ENCODE measurements around the gene PROX1.

Gene PROX1

GRCh38 chr1:214002060-214002459, 14.3 kb downstream of the PROX1 start:
- DNase-seq = no peak

DNA sequence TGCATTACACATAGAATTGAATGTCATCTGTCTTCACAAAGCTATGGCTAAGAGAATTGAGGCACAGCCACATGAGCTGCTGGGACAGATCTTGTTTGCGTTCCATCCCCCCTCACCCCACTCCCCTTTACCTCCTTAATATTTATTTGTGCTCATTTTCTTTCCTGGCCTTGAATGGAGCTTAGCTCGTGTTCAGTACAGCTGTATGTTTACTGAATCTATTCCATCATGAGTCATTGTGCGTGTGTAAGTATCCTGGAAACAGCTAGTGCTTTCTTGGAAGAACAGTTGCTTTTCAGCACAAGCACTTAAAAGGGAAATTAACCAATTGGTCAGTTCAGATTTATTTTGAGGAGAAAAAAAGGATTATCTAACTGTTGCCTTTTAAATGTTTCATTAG, 14.7 kb downstream of the PROX1 start:
- no peak for DNase-seq

GRCh38 chr1:214003233-214003632, 15.5 kb downstream of the PROX1 start:
- no peak for DNase-seq

DNA sequence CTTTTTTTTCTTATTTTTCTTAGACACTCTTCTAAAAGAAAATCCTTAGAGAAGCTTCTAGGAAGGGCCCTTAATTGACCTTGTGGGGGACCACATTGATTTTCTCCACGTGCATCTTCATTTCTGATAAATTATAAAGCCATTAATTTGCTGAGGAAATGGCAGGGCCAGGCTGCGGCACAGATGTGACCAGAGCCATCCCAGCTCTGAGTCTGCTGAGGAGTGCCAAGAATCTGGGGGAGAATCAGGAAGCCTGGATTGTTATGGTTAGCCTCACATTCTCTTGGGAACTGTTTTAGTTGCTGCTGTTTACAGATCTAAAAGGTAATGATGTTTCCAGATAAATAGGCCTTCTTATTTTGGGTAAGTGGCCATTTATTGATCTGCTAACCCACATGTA, 16.2 kb downstream of the PROX1 start:
- no peak for DNase-seq

- no peak for DNase-seq
These were observed 17.0 kb downstream of the PROX1 start for GRCh38 chr1:214004795-214005194.

DNA sequence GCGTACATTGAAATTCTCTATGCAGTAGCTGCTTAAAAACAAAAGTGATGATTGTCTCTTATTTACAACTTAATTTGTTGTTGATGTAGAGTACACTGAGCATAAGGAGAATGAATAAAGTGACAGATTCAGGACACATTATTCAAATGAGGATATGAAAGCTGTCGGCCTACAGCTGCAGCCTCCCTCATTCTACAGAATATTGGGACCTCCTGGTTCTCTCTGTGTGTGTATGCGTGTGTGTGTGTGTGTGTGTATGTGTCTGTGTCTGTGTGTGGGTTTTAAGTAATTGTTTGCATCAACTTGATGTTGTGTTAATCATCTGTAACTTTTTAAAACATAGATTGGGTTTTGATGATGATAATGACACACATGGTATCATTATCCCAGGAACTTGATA, 17.9 kb downstream of the PROX1 start:
- no peak for DNase-seq

DNA sequence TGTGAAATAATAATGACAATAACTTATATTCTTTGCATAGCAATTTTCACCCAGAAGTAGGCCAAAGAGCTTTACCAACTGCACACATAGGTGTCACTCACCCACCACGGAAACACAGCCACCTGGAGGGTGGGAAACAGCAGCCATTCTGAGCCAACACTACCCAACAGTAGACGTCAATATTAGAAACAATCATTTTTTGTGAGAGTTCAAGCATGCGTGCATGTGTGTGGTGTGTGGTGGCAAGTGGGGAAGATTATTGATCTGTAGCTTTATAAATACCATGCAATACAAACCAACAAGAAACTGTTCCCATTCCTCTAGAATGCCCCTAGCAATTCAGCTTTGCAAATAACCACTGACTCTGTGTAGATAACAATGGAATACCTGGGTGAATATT, 19.1 kb downstream of the PROX1 start:
- DNase-seq = no peak

DNA sequence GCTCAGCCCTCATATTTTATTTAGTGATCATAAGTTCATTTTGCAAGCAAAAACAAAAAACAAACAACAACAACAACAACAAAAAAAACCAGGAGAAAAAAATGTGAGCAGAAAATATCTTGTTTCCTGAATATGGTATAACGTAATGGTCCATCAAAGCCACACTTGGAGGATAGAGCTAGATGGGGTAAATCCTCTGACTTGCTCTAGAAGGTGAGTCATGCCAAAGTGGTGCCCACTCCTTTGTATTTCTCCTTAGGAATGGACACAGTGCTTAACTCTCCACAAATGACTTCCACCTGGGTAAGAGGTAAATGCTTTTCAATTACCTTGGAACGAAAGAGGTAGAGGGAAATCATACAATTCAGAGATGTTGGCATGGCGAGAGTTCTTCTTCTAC, 20.6 kb downstream of the PROX1 start:
- DNase-seq = no peak

DNA sequence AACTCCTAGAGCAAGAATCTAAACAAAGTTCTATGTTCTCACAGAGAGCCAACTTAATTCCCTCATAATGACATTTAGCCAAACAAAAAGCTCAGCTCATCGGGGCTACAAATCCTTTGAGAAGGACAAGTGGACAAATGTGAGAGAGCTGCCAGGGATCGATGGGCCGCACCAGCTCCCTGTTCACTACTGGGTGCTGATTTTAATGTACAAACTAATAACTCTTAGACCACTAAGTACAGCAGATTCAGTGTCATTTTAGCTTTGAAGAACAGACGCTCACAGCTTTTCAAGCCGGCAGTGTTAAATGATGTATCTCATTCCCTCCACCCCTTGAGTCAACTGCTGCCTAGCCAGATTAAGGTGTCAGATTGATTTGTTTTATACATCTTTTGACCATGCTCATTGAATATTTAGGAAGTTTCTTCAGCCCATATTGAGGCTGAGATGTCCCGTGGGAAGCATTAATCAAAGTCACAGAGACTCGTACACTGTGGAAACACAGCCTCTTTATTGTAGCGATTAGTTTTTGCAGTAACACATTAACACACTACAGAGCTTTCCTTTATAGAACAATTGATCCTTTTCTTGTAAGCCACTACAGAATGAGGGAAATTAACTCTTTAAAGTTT, 21.1 kb downstream of the PROX1 start:
- no peak for DNase-seq

GRCh38 chr1:214009423-214010196, 21.8 kb downstream of the PROX1 start:
- no peak for DNase-seq

DNA sequence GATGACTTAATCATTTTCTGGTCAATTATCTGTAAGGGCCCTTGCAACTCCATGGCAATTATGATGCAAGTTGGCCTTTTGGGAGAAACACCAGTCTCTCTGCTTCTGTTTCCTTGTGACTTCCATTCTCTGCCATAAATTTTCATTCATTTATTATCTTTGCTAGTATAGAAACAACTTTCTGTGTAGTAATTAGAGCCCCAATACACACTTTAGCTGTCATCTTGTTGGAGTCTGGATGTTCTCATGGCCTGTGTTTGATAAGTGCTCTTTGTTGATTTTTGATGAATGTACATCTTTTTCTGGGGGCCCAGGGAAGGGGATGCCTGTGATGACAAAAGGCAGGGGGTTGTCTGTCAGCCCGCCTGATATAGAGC, 22.4 kb downstream of the PROX1 start:
- DNase-seq = no peak

- DNase-seq = no peak
These were observed 22.9 kb downstream of the PROX1 start for GRCh38 chr1:214010717-214011116.

- no peak for DNase-seq
These were observed 24.6 kb downstream of the PROX1 start for GRCh38 chr1:214012418-214012817.

- no peak for DNase-seq
These were observed 26.0 kb downstream of the PROX1 start for GRCh38 chr1:214013614-214014377.

GRCh38 chr1:214014730-214015129, 27.0 kb downstream of the PROX1 start:
- DNase-seq = no peak

DNA sequence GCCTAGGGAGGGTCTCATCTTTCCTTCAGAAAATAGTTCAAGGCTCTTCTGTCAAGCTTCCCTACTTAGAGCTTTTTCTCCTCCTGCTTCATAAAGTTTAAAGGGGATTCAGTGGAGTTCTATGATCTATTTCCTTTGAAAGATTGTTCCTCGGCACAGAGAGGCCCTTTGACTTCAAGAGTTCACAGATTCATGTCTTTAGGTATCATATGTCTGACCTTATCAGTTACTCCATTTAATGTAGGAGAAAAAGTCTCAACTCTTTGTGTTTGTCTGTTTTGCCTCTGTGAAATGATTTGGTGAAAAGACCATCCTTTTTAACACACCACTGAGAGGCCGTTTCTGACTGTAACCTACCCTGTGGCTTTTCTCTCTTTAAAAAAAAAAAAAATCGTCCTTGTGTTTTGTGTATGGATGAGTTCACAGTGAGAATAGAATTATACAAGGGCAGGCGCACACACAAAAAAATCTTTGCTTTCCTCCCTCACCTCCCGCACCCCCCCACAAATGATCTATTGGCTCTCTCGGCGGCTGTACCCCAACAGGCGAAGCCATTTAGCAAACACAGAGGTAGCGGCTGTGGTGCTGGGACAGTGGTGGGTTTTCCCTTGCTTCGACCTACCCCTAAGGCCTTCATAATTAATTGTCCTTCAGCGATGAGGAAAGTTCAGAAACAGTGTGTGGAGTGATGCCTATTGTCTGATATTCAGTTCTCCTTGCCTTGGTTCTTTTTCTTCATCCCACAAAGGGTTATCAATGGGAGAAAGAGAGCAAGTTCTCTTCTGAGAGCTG, 29.6 kb downstream of the PROX1 start:
- no peak for DNase-seq

GRCh38 chr1:214018386-214019268, 30.9 kb downstream of the PROX1 start:
- DNase-seq = no peak

- DNase-seq = no peak
These were observed 31.7 kb downstream of the PROX1 start for GRCh38 chr1:214019499-214019898.

DNA sequence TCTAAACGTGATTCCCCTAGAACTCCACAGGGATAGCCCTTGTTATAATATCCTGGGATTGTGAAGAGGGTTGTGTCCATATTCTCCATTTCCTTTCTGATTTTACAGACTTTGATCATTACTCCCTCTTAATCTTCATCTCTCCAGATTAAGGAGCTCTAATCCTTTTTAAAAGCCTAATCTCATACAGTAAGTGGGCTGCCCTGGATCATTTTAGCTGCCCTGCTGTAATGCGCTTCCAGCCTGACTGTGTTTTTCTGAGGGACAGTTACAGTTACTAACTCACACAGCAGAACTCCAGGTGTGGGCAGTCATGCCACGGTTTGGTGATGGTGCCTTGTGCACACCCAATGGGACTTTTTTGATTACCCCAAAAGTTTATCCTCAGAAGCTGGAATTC, 33.5 kb downstream of the PROX1 start:
- no peak for DNase-seq

DNA sequence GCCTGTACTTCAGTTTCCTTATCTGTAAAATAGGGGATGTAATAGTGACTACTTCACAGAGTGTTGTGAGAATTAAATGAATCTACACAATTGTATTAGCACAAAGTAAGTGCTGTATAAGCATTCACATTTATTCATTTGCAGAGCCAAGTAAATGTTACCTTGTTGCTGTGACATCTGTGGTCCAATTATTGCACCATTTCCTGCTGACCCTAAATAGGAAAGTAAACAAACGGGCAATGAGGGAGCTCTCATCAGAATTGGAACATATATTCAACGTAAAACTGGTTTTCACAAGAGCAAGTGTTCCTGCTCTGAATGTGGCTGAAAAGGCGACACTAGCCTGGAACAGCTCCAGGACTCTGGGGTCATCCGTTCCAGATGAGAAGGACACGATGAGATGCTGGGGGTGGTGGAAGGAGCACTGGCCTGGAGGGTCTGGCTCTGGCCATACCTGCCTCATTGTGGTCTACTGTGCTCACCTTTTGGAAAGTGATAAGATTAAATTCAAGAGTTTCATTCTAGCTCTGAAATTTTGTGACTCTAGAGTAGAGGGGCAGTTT, 34.5 kb downstream of the PROX1 start:
- DNase-seq = no peak

- no peak for DNase-seq
These were observed 35.1 kb downstream of the PROX1 start for GRCh38 chr1:214022810-214023425.

Measured in activated T-cell treated with anti-CD3 and anti-CD28 coated beads for 4 hours (primary cell).